ENCODE results near the gene SLC25A18.

SLC25A18 gene

GRCh38 chr22:17537155-17537554, 26.1 kb upstream of the SLC25A18 start:
- Histone ChIP-seq H3K27me3 (ENCODE audit: insufficient read depth, insufficient read length) (no peaks in the 10 kb centered on the region), H3K4me3 (ENCODE audit: insufficient read length, low read depth) (no peak overlapping the region), H3K9ac (ENCODE audit: insufficient read length, low read depth) (no peak overlapping the region), H3K36me3 (ENCODE audit: insufficient read depth, insufficient read length, low read length) (peaks cover 53% of the 10 kb centered on the region), H3K9me3 (ENCODE audit: insufficient read depth, low read length) (no peaks in the 10 kb centered on the region), H3K4me1 (ENCODE audit: insufficient read depth, insufficient read length) (no peaks in the 10 kb centered on the region)
- TF ChIP-seq ZNF274 (IDR thresholded peaks at IDR 0.05; ENCODE audit: low read depth, low read length) (no peak), SUZ12 (IDR thresholded peaks at IDR 0.05; ENCODE audit: extremely low read depth, insufficient read depth, insufficient read length) (no peak), YY1 (IDR thresholded peaks at IDR 0.05; ENCODE audit: insufficient read depth, insufficient read length) (no peak)
- DNase-seq (ENCODE audit: low read depth, low spot score), result no peak

- Histone ChIP-seq H3K4me1 (ENCODE audit: insufficient read depth, insufficient read length) (no peaks in the 10 kb centered on the region), H3K9ac (ENCODE audit: insufficient read length, low read depth) (no peak overlapping the region), H3K9me3 (ENCODE audit: insufficient read depth, low read length) (no peaks in the 10 kb centered on the region), H3K27me3 (ENCODE audit: insufficient read depth, insufficient read length) (no peaks in the 10 kb centered on the region), H3K4me3 (ENCODE audit: insufficient read length, low read depth) (no peak overlapping the region), H3K36me3 (ENCODE audit: insufficient read depth, insufficient read length, low read length) (peaks cover 68% of the 10 kb centered on the region)
- DNase-seq (ENCODE audit: low read depth, low spot score), result no peak
- TF ChIP-seq SUZ12 (IDR thresholded peaks at IDR 0.05; ENCODE audit: extremely low read depth, insufficient read depth, insufficient read length), result no peak
- TF ChIP-seq ZNF274 (IDR thresholded peaks at IDR 0.05; ENCODE audit: low read depth, low read length), result no peak
- TF ChIP-seq YY1 (IDR thresholded peaks at IDR 0.05; ENCODE audit: insufficient read depth, insufficient read length), result no peak
These were observed 22.8 kb upstream of the SLC25A18 start for GRCh38 chr22:17540481-17540880.

DNA sequence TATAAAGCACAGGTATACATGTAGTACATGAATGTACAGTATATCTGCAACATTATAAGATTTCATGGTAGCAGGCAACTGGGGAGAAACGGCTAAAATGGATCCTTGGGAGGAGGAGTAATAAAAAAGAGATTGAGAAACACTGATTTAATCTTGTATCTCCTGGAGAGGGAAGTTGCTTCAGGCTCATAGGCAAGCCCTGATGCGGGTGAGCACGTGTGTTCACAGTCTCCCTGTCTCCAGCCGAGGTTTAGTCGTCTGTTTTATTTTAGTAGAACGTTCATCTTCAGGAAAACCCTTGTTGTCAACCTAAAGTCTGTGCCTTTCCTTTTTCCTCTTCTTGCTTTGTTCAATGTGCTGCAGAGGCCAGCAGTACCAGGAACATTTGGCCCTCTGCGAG, 21.8 kb upstream of the SLC25A18 start:
- Histone ChIP-seq H3K4me3 (ENCODE audit: insufficient read length, low read depth) (no peak overlapping the region), H3K4me1 (ENCODE audit: insufficient read depth, insufficient read length) (no peaks in the 10 kb centered on the region), H3K9me3 (ENCODE audit: insufficient read depth, low read length) (no peaks in the 10 kb centered on the region), H3K36me3 (ENCODE audit: insufficient read depth, insufficient read length, low read length) (peaks cover 66% of the 10 kb centered on the region), H3K9ac (ENCODE audit: insufficient read length, low read depth) (no peak overlapping the region), H3K27me3 (ENCODE audit: insufficient read depth, insufficient read length) (no peaks in the 10 kb centered on the region)
- TF ChIP-seq SUZ12 (IDR thresholded peaks at IDR 0.05; ENCODE audit: extremely low read depth, insufficient read depth, insufficient read length), result no peak
- TF ChIP-seq YY1 (IDR thresholded peaks at IDR 0.05; ENCODE audit: insufficient read depth, insufficient read length), result no peak
- TF ChIP-seq ZNF274 (IDR thresholded peaks at IDR 0.05; ENCODE audit: low read depth, low read length), result no peak
- DNase-seq (ENCODE audit: low read depth, low spot score), result no peak

- Histone ChIP-seq H3K4me1 (ENCODE audit: insufficient read depth, insufficient read length) (no peaks in the 10 kb centered on the region), H3K4me3 (ENCODE audit: insufficient read length, low read depth) (no peak overlapping the region), H3K9ac (ENCODE audit: insufficient read length, low read depth) (no peak overlapping the region), H3K9me3 (ENCODE audit: insufficient read depth, low read length) (no peaks in the 10 kb centered on the region), H3K36me3 (ENCODE audit: insufficient read depth, insufficient read length, low read length) (peaks cover 57% of the 10 kb centered on the region), H3K27me3 (ENCODE audit: insufficient read depth, insufficient read length) (no peaks in the 10 kb centered on the region)
- TF ChIP-seq YY1 (IDR thresholded peaks at IDR 0.05; ENCODE audit: insufficient read depth, insufficient read length), result no peak
- no peak for TF ChIP-seq ZNF274 (IDR thresholded peaks at IDR 0.05; ENCODE audit: low read depth, low read length)
- TF ChIP-seq SUZ12 (IDR thresholded peaks at IDR 0.05; ENCODE audit: extremely low read depth, insufficient read depth, insufficient read length), result no peak
- no peak for DNase-seq (ENCODE audit: low read depth, low spot score)
These were observed 20.8 kb upstream of the SLC25A18 start for GRCh38 chr22:17542452-17542851.

DNA sequence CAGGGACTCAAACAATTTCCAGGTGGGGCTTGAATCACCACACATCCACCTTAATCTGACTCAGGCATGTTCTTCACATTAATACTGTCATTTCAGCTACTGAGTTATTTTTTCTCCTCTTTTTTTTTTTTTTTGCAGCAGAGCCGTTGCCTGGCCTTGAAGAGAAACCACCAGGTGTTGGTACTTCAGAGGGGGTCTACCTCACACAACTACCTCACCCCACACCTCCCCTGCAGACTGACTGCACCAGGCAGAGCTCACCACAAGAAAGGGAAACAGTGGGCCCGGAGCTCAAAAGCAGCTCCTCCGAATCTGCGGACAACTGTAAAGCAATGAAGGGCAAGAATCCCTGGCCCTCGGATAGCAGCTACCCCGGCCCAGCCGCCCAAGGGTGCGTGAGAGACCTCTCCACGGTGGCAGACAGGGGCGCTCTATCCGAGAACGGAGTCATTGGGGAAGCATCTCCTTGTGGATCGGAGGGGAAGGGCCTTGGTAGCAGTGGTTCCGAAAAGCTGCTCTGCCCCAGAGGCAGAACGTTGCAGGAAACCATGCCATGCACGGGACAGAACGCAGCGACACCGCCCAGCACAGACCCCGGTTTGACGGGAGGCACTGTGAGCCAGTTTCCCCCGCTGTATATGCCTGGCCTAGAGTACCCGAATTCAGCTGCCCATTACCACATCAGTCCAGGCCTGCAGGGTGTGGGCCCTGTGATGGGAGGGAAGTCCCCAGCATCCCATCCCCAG, 15.1 kb upstream of the SLC25A18 start:
- peaks cover 53% of the 10 kb centered on the region for H3K36me3 ChIP-seq (ENCODE audit: insufficient read depth, insufficient read length, low read length)
- no peaks in the 10 kb centered on the region for H3K4me1 ChIP-seq (ENCODE audit: insufficient read depth, insufficient read length)
- DNase-seq (ENCODE audit: low read depth, low spot score), result no peak
- H3K27me3 ChIP-seq (ENCODE audit: insufficient read depth, insufficient read length), result no peaks in the 10 kb centered on the region
- no peak overlapping the region for H3K9ac ChIP-seq (ENCODE audit: insufficient read length, low read depth)
- no peaks in the 10 kb centered on the region for H3K9me3 ChIP-seq (ENCODE audit: insufficient read depth, low read length)
- no peak for TF ChIP-seq ZNF274 (IDR thresholded peaks at IDR 0.05; ENCODE audit: low read depth, low read length)
- no peak for TF ChIP-seq YY1 (IDR thresholded peaks at IDR 0.05; ENCODE audit: insufficient read depth, insufficient read length)
- TF ChIP-seq SUZ12 (IDR thresholded peaks at IDR 0.05; ENCODE audit: extremely low read depth, insufficient read depth, insufficient read length), result no peak
- no peak overlapping the region for H3K4me3 ChIP-seq (ENCODE audit: insufficient read length, low read depth)

DNA sequence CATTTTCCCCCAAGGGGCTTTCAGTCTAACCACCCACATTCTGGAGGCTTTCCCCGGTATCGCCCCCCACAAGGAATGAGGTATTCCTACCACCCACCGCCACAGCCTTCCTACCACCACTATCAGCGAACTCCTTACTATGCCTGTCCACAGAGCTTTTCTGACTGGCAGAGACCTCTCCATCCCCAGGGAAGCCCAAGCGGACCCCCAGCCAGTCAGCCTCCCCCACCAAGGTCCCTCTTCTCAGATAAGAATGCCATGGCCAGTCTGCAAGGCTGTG, 14.6 kb upstream of the SLC25A18 start:
- H3K4me3 ChIP-seq (ENCODE audit: insufficient read length, low read depth), result no peak overlapping the region
- DNase-seq (ENCODE audit: low read depth, low spot score), result no peak
- peaks cover 55% of the 10 kb centered on the region for H3K36me3 ChIP-seq (ENCODE audit: insufficient read depth, insufficient read length, low read length)
- H3K27me3 ChIP-seq (ENCODE audit: insufficient read depth, insufficient read length), result no peaks in the 10 kb centered on the region
- H3K9ac ChIP-seq (ENCODE audit: insufficient read length, low read depth), result no peak overlapping the region
- TF ChIP-seq YY1 (IDR thresholded peaks at IDR 0.05; ENCODE audit: insufficient read depth, insufficient read length) (no peak), ZNF274 (IDR thresholded peaks at IDR 0.05; ENCODE audit: low read depth, low read length) (no peak), SUZ12 (IDR thresholded peaks at IDR 0.05; ENCODE audit: extremely low read depth, insufficient read depth, insufficient read length) (no peak)
- H3K4me1 ChIP-seq (ENCODE audit: insufficient read depth, insufficient read length), result no peaks in the 10 kb centered on the region
- H3K9me3 ChIP-seq (ENCODE audit: insufficient read depth, low read length), result no peaks in the 10 kb centered on the region

GRCh38 chr22:17549183-17549582, 14.1 kb upstream of the SLC25A18 start:
- Histone ChIP-seq H3K36me3 (ENCODE audit: insufficient read depth, insufficient read length, low read length) (peaks cover 59% of the 10 kb centered on the region), H3K27me3 (ENCODE audit: insufficient read depth, insufficient read length) (no peaks in the 10 kb centered on the region), H3K9me3 (ENCODE audit: insufficient read depth, low read length) (no peaks in the 10 kb centered on the region), H3K4me1 (ENCODE audit: insufficient read depth, insufficient read length) (no peaks in the 10 kb centered on the region), H3K4me3 (ENCODE audit: insufficient read length, low read depth) (no peak overlapping the region), H3K9ac (ENCODE audit: insufficient read length, low read depth) (no peak overlapping the region)
- TF ChIP-seq SUZ12 (IDR thresholded peaks at IDR 0.05; ENCODE audit: extremely low read depth, insufficient read depth, insufficient read length), result no peak
- no peak for TF ChIP-seq YY1 (IDR thresholded peaks at IDR 0.05; ENCODE audit: insufficient read depth, insufficient read length)
- no peak for TF ChIP-seq ZNF274 (IDR thresholded peaks at IDR 0.05; ENCODE audit: low read depth, low read length)
- DNase-seq (ENCODE audit: low read depth, low spot score), result no peak

Measured in NT2/D1 (cell line).